Activated T-helper 9 cell treated with anti-CD3 and anti-CD28 coated beads, Interleukin-2, amount 50 U/mL, for 16 hours (primary cell): Measurements from ENCODE around the gene KLF15.

ENCODE experiments used
- DNase-seq: peaks from one replicate; pipeline ENCODE4 v3.0.0-alpha.2; 2020; ENCODE audit warnings: low read depth

The KLF15 gene

DNA sequence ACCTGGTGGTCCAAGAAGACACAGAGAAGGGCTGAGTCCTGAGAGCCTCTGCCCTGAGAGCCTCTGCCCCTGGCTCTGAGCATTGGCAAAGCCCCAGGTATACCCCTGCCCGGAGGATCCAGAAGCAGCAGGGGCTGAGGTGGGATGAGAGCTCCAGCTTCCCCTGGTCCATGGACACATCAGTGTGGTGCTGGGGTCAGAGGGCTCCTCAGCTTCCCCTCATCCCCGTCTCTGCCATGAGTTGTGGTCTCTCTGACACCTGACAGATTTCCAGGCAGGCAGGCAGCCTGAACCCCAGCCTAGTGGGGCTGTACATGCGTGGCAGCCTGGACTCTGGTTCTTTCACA is 3.5 kb upstream of the KLF15 start:
- DNase-seq, result no peak

GRCh38 chr3:126360046-126360713 is 3.0 kb upstream of the KLF15 start:
- no peak for DNase-seq

DNA sequence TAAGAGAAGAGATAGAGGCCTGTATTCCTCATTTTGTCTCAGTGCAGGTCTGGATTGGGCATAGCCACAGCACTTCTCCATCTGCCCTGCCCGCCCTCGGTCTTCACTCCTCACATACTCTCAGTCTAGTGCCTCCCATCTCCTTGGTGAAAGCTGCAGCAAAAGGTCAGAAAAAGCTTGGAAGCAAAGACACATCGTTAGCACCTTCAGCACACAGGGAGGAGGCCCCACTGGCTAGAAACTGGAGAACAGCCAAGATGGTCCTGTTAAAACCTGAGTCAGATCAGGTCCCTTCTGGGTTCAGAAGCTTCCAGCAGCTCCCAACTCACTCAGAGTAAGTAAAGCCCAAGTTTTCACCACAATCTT is 1.6 kb upstream of the KLF15 start:
- no peak for DNase-seq

DNA sequence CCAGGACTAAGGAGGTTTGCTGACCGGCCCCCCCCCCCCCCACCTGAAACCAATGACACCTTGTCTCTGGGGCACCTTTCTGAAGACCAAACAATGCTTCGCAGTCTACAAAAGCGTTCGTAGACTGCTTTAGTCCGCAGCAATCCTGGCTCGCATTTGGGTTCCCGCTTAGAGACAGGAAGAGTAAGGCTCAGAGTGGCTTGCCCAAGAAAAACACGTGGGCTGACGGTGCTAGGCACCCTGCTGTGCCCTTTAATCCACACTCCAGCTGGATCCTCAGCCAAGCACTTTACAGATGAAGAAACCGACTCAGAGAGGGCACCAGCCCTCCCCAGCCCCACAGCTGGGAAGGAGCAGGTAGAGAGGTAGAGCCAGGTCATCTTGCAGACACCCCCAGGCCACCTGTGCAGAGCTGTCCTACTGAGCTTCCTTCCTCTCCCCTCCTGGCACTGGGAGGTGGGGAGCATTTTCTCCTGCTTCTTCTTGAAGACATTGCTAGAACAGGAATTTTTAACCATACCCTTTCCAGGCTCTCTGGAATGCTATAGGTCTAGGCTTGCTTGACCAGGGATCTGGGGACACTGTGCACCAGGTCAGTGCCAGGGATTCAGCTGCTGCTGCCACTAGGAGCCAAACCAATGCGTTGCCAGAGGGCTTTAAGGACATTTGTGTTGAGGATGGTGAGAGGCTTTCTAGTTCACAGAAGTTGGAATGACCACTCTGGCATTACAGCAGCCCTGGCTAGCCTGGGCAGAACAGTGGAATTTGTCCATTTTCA is 1.0 kb upstream of the KLF15 start:
- no peak for DNase-seq

DNA sequence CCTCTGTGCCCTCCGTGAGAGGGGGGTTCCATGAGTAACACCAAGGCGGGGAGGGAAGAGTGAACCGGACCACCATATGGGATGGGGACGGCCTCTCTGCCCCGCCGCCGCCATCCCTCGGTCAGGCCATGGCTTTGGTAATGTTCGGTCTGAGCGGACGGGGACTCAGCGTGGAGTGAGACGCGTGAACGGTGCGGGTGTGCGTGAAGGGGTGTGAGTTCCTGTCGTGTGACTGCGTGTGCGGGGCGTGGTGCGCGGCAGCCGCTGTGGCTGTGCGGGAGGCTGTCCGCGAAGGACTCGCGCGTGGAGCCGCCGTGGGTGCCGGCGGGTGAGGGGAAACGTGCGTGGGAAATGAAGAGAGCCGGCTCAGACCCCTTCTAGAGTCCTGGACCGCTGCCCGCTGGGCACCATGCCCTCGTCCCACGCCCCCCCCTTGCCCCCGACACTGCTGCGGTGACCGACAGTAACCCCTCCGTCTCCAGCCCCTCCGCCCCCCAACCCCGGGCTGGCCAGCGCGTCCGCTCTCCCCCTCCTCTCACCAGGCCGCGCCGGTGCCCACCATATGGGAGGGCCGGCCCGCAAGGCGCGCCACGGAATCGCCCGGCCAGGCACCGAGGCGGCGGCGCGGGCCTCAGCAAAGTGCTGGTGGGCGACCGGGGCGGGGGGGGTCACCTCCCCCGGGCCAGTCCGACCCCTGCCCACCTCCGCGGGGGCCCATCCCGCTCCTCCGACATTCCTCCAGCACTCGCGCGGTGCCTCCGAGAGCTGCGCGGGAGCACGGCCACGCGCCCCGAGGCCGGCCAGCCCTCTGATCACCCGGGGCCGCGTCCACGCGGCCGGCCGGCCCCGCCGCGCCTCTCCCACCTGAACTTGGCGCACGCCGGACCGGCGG is 589 bp downstream of the KLF15 start:
- no peak for DNase-seq

- no peak for DNase-seq
These were observed 1.3 kb downstream of the KLF15 start for GRCh38 chr3:126355777-126356372.

- no peak for DNase-seq
These were observed 2.0 kb downstream of the KLF15 start for GRCh38 chr3:126355251-126355650.

DNA sequence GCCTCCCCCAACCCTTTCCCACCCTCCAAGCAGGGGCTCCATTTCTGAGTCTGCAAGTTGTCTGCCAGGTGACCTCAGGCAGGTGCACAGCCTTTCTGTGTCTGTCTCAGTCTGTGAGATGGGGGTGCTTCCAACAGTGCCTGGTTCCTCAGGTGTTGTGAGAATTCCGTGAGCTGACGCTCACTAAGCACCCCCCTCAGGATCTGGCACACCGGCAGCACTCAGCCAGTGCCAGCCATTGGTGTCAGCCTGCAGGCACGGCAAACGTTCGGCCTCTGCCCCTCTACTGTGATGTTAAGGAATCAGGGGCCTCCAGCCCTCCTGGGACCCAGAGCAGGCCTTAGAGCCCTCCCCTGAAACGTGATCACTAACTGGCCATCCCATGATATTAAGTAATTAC is 2.4 kb downstream of the KLF15 start:
- DNase-seq, result no peak

- DNase-seq, result no peak
These were observed 3.4 kb downstream of the KLF15 start for GRCh38 chr3:126353694-126354321.

DNA sequence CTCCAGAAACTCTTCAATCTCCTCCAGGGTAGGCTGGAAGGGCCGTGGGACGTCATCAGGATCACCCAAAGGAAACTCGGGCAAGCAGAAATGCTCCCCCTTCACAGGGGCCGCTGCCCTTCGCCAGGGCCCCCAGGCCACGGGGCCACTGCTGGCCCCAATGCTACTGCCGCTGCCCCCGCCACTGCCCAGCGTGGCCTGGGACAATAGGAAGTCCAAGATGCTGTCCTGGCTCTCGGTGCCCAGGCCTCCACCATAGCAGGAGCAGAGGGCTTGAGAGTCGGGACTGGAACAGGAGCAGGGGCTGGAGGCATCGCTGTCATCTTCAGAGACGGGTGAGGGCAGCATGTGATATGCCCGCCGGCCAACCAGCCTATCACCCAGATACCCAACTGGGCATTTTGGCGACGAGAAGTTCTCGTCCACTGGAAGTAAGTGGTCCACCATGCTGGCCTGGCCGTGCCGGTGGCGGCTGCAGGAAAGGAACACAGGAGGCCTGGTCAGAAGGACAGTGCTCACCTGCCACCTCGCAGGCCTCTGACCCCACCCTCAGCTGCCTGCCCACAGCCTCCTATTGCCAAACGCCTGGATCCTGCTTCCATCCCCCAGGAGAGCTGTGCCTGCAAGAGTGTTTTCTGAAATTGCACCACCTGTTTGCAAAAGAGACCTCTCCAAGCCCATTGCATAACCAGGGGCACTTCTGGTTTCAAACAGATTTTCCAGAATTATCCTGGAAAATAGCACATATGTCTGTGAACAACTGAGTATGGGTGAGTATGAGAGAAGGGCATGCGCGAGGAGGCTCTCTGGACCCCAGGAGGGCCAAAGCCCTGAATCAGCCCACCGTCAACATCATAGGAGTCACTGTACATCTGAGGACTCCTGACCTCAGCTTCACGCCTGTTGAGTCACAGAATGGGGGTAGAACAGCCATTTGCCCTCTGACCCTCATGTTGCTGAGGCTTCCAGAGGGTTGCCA is 4.4 kb downstream of the KLF15 start:
- no peak for DNase-seq

DNA sequence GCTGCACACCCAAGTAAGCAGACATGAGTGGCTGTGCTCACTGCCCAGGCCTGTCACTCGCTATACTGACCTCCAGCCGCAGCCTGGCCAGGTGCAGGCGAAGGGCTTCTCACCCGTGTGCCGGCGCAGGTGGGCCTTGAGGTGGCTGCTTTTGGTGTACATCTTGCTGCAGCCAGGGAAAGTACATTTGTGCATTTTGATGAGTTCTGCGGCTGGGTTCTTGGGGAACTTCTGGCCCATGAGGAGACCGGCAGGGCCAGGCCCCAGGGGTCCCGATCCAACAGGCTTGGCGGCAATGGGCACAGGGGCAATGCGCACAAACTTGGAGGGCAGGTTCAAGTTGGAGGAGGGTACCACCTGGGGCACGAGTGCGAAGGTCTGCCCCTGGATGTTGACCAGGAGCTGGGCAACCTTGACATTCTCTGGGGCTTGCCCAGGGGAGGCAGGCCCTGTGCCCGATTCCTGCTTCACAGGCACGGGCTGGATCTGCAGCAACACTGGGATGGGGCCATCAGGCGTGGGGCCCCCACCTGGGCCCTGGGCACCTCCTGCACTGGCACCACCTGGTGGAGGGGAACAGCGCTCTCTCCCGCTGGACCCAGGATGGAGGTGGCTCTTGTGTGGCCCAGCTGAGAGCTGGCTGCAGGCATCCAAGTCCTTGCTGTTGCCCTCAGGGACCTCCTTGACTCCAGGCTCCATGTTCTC is 5.3 kb downstream of the KLF15 start:
- no peak for DNase-seq

GRCh38 chr3:126351086-126351770 is 6.0 kb downstream of the KLF15 start:
- no peak for DNase-seq

DNA sequence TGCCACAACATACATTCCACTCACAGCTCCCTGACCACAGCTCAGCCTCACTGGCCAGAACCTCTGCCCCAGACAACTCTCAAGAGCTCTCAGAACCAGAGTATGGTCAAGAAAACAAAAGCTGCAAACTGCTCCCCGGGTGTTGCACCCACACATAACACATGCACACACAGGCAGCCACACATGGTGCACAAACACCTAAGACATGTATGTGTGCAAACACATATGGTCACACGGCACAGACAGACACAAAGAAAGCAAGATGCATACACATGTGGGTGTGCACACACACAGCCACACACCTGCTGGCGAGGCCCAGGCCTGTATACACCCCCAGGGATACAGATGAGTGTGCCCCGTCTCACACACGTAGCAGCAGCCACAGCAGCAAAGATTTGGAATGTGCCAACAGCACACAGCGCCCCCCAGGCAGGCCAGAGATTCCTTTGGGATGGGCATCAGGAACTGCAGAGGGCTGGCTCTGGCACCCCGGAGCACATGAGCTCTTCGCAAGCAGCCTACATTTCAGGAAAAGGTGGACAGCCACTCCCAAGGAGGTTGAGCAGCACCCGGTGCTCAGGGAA is 6.6 kb downstream of the KLF15 start:
- DNase-seq, result no peak

- DNase-seq, result no peak
These were observed 7.4 kb downstream of the KLF15 start for GRCh38 chr3:126349611-126350501.

DNA sequence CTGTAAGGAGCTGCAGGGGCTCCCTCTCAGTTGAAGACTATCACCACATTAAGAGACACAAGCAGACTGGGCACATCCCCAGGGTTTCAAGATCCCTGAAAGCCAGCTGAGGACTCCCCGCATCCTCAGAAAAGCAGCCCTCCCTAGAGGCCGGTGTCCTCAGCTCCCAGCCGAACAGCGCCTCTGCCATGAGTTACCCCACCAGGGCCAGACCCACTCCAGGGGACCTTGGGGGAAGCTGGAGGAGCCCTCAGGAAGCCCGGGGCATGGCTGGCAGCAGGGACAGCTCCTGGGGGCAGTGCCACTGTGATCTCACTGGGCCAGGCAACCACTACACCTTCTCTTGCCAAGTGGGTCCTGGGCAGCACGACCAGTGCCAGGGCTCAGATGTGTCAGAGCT is 8.1 kb downstream of the KLF15 start:
- no peak for DNase-seq

GRCh38 chr3:126348308-126348920 is 8.8 kb downstream of the KLF15 start:
- DNase-seq, result no peak

GRCh38 chr3:126347543-126348161 is 9.6 kb downstream of the KLF15 start:
- DNase-seq, result no peak
